ENCODE data around the gene KCNJ16. TPM values are rescaled to one million over a fixed set of nuclear protein-coding genes. Genes with fewer than 3 reads are reported as not detected.
"Not testable (repeated sequence)": the region's sequence is repeated elsewhere in the genome, so short reads cannot be mapped to it uniquely, and the experiment has no call there.

KCNJ16 gene
- total RNA-seq, 4 donors from 2014 or later: 0.44 TPM; not detected in 3

GRCh38 chr17:70041540-70041939 lies 33.5 kb upstream of the KCNJ16 start:
- intact Hi-C loops (cut with DNase I): no loop called here
- Histone ChIP-seq H3K36me3 (no peaks in the 10 kb centered on the region), H3K4me1 (peaks cover 0 to 16% (median 0%) of the 10 kb centered on the region in 3 donors), H3K9me3 (no peaks in the 10 kb centered on the region), H3K27me3 (peaks cover 0 to 13% (median 0%) of the 10 kb centered on the region in 4 donors), H3K4me3 (no peak overlapping the region), H3K27ac (no peak overlapping the region)
- WGBS, 2 donors: 37 to 48% methylated on average over 6 of the region's 6 CpGs
- TF ChIP-seq, protein P1, sequence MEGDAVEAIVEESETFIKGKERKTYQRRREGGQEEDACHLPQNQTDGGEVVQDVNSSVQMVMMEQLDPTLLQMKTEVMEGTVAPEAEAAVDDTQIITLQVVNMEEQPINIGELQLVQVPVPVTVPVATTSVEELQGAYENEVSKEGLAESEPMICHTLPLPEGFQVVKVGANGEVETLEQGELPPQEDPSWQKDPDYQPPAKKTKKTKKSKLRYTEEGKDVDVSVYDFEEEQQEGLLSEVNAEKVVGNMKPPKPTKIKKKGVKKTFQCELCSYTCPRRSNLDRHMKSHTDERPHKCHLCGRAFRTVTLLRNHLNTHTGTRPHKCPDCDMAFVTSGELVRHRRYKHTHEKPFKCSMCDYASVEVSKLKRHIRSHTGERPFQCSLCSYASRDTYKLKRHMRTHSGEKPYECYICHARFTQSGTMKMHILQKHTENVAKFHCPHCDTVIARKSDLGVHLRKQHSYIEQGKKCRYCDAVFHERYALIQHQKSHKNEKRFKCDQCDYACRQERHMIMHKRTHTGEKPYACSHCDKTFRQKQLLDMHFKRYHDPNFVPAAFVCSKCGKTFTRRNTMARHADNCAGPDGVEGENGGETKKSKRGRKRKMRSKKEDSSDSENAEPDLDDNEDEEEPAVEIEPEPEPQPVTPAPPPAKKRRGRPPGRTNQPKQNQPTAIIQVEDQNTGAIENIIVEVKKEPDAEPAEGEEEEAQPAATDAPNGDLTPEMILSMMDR (IDR thresholded peaks at IDR 0.05): no peak
- no peak for TF ChIP-seq POLR2A (IDR thresholded peaks at IDR 0.05)
- DNase-seq: no peak

DNA sequence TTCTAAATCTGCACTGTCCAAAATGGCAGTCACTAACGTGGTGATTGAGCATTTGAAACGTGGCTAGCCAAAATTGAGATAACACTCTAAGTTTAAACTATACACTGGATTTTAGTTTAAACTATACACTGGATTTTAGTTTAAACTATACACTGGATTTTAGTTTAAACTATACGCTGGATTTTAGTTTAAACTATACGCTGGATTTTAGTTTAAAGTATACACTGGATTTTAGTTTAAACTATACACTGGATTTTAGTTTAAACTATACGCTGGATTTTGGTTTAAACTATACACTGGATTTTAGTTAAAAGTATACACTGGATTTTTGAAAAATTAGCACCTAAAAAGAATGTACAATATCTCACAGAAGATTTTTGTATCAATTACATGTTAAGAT lies 29.2 kb upstream of the KCNJ16 start:
- WGBS, 2 donors: 83 to 89% methylated on average over 5 of the region's 5 CpGs
- intact Hi-C loops (cut with DNase I); H3K36me3 ChIP-seq; H3K9me3 ChIP-seq; DNase-seq; H3K4me3 ChIP-seq; H3K4me1 ChIP-seq; H3K27ac ChIP-seq: not testable (repeated sequence)
- peaks cover 0 to 14% (median 0%) of the 10 kb centered on the region in 4 donors for H3K27me3 ChIP-seq

GRCh38 chr17:70047619-70048419 lies 27.2 kb upstream of the KCNJ16 start:
- Histone ChIP-seq H3K4me3 (no peak overlapping the region), H3K36me3 (no peaks in the 10 kb centered on the region), H3K9me3 (no peaks in the 10 kb centered on the region), H3K4me1 (no peaks in the 10 kb centered on the region), H3K27me3 (peaks cover 0 to 14% (median 0%) of the 10 kb centered on the region in 4 donors), H3K27ac (no peak overlapping the region)
- 28 to 37% methylated on average over 5 of the region's 5 CpGs for WGBS, 2 donors
- DNase-seq: no peak
- no peak for TF ChIP-seq POLR2A (IDR thresholded peaks at IDR 0.05)
- TF ChIP-seq, protein P1 (IDR thresholded peaks at IDR 0.05): no peak
- intact Hi-C loops (cut with DNase I): no loop called here

DNA sequence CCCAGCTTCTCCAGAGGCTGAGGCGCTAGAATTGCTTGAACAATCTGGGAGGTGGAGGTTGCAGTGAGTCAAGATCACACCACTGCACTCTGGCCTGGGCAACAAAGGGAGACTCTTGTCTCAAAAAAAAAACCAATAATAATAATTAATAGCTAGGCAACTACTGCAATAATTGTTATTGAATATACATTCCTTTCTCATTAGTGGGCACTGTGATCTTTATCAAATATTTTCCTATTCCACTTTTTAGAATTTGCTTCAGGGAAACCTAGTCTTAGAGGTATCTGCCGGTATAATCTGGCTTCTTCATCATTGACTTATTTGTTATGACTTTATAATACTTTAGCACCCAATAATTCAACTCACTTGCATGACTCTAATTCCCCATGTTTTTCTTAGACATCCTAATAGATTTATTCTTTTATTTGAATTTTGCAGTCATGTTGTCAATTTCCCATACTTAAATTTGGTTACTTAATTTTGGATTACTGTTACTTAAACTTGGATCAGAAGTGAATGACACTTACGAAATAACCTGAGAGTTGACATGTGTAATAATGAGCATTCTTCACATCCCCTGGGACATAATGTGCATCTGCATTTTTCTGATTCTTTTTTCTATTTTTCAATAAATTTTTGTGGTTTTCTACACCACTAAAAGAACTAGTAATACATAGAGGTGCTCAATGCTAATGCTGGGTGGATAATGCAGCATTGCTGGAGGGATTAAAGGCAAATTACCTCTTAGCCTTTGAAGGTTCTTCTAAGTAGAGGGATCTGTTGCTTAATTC lies 25.0 kb upstream of the KCNJ16 start:
- no peaks in the 10 kb centered on the region for H3K36me3 ChIP-seq
- H3K4me3 ChIP-seq: no peak overlapping the region
- DNase-seq: no peak
- 83 to 85% methylated on average over 3 of the region's 3 CpGs for WGBS, 2 donors
- no peaks in the 10 kb centered on the region for H3K9me3 ChIP-seq
- intact Hi-C loops (cut with DNase I): no loop called here
- TF ChIP-seq, protein P1 (IDR thresholded peaks at IDR 0.05): no peak
- no peak for TF ChIP-seq POLR2A (IDR thresholded peaks at IDR 0.05)
- H3K4me1 ChIP-seq: no peaks in the 10 kb centered on the region
- peaks cover 0 to 5% (median 0%) of the 10 kb centered on the region in 4 donors for H3K27me3 ChIP-seq
- no peak overlapping the region for H3K27ac ChIP-seq

- no peak for DNase-seq
- whole genome bisulfite sequencing, 2 donors: 81 to 89% methylated on average over 2 of the region's 2 CpGs
- Histone ChIP-seq H3K36me3 (no peaks in the 10 kb centered on the region), H3K27ac (no peak overlapping the region), H3K9me3 (no peaks in the 10 kb centered on the region), H3K4me1 (no peaks in the 10 kb centered on the region), H3K27me3 (peaks cover 0 to 5% (median 0%) of the 10 kb centered on the region in 4 donors), H3K4me3 (no peak overlapping the region)
- TF ChIP-seq, protein P1 (IDR thresholded peaks at IDR 0.05): no peak
- no peak for TF ChIP-seq POLR2A (IDR thresholded peaks at IDR 0.05)
- intact Hi-C loops (cut with DNase I): no loop called here
These were observed 24.1 kb upstream of the KCNJ16 start for GRCh38 chr17:70050931-70051330.

Data from esophagus squamous epithelium (tissue), 5 donors.